Measurements from ENCODE around the gene LCE1B.

DNA sequence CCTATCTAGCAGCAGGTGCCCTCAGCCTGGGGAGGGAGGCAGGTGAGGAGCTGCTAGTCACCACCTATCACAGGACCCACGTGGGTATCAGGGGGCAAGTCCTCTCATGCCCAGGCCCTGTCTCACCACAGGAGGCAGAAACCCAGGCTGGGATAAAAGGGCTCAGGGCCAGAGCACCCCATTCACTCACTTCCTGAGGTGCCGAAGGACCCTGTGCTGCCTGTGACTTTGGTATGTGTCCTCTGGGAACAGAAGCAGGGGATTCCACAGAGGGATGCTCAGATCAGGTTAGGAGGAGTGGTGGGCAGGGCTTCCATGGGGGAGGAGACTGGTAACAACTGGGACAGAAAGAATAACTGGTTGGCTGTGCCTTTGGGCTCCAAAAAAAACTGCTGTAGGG, 25.7 kb upstream of the LCE1B start, which contains the start of gene LCE1E:
- TF ChIP-seq POLR2A (IDR thresholded peaks at IDR 0.05; ENCODE audit: low read length), result no peak
- TF ChIP-seq GATA1 (IDR thresholded peaks at IDR 0.05; ENCODE audit: low read depth, low read length), result no peak
